Pancreas (tissue), 10 donors: ENCODE measurements around the gene MSX1. TPM values are rescaled to one million over a fixed set of nuclear protein-coding genes. Genes with fewer than 3 reads are reported as not detected.

ENCODE experiments used
- ATAC-seq, 4 donors: fragments of 200-7000 bp; cut with Tn5 transposase; one replicate each; pipeline versions ENCODE4 v1.8.0 to v1.9.1; 2020; ENCODE audit warnings: mild to moderate bottlenecking in 4 of 4, moderate library complexity in 4 of 4
- DNase-seq, 6 donors: peaks; one replicate each; pipeline ENCODE4 v3.0.0-alpha.2; 2020
- FAIRE-seq: peaks from 2 replicates; lab custom pipeline; 2012; peaks lifted over from hg19 to GRCh38; lab: Jason Lieb, UNC
- H3K27ac ChIP-seq, 4 donors: fragments of 200-600 bp; sonication (generic); 1 replicate in 3 of 4; 2 replicates in 1 of 4; pipeline versions ENCODE4 v1.5.0 to v1.8.0; 2020
- H3K27me3 ChIP-seq, 4 donors: fragments of 200-600 bp; one replicate each; pipeline ENCODE4 v1.8.0; 2021
- H3K36me3 ChIP-seq, 3 donors: fragments of 200-600 bp; sonication (generic) in 1 of 3; one replicate each; pipeline versions ENCODE4 v1.5.0 to v1.8.0; 2020 to 2021
- H3K4me1 ChIP-seq, 3 donors: fragments of 200-600 bp; one replicate each; pipeline ENCODE4 v1.8.0; 2021
- H3K4me3 ChIP-seq, 4 donors: fragments of 200-600 bp; sonication (generic) in 2 of 4; one replicate each; pipeline versions ENCODE4 v1.5.0 to v1.8.0; 2020 to 2021
- H3K9me3 ChIP-seq, 4 donors: fragments of 200-600 bp; one replicate each; pipeline ENCODE4 v1.8.0; 2021
- WGBS, 2 donors: extraction: QIAGEN DNeasy Blood & Tissue Kit; methylation state at CpG; one replicate each; pipeline ENCODE4 v1.1.7; 2013; 5-methylcytosine and 5-hydroxymethylcytosine counted together
- intact Hi-C, 3 donors: fragments of 100-400 bp; cut with DNase I; formaldehyde crosslinking; loops; one replicate each; pipeline versions ENCODE4 v1.11.1 to v1.14.2; 2022
- polyA plus RNA-seq, 2 donors: library from polyadenylated mRNA; stranded (reverse); fragments of 200-250 nt; gene quantifications; one replicate each; pipeline ENCODE4 v1.2.3, GENCODE V29; 2013
- total RNA-seq, 6 donors: library from RNA; stranded (reverse); fragmentation: NEBNext Ultra II Directional in 4 of 6; extraction: Animal tissue kit (Norgen Biotek cat#: 25700) in 4 of 6; gene quantifications; one replicate each; pipeline versions ENCODE4 v1.2.1 to v1.2.4, GENCODE V29; 2021 to 2023
- TF ChIP-seq, protein P1 (sequence below), 4 donors: fragments of 200-600 bp; sonication (generic) in 3 of 4; IDR thresholded peaks; one replicate each; pipeline versions ENCODE4 v1.5.0 to v1.8.0; 2021; ENCODE audit warnings: antibody characterized with exemption in 4 of 4
- donor health status: healthy with polysubstance abuse.
- donor health status: DM: no; HTN: no; CAD: no; lungs with moderate emphysema.
- donor health status: DM: no; HTN: no; CAD: no.
- donor health status: control.
- donor health status: control.
- donor health status: Bipolar disorder and iron deficiency.
- donor health status: DM: yes; HTN: yes; CAD: no.
- donor health status: DM: no; HTN: no; CAD: no.
- donor health status: DM: no; HTN: no; CAD: no.
- donor health status: DM: yes; HTN: yes; CAD: no.

Gene MSX1
- total and polyA plus RNA-seq, 8 donors = 0.51 to 2.7 (median 1.3) TPM

DNA sequence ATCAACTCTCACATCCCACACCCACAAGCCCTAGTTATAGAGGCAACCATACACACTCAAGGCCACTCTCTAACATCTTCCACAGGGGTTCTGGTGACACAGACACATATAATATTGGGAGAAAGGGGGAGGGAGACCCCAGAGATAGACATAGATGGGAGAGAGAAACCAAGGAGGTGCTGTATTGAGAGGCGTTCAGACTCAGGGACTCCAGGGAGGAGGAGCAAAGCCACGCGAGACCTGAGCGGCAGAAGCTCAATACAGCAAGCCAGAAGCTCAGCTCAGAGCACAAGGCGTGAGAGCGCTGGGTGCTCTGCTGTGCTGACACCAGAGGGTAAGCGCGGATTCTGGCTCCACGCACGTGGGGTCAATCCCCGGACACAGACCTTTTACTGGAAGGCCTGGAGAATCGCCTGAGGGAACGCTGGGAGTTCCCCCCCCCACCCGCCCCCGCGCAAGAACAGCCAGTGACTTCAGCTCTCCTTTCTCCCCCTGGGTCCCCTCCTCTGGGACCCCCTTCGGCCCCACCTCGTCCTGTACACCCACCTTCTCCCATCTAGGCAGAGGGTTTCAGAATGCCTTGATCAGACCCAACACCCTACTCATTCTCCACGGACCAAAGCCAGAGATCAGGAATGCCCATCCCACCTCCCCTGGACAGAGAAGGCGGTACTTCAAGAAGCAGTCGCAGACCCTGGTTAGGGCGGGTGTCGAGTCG is 8.7 kb downstream of the MSX1 start:
- Histone ChIP-seq H3K27me3 (peaks cover 0 to 72% (median 7%) of the 10 kb centered on the region in 4 donors), H3K27ac (no peak overlapping the region), H3K4me1 (peaks cover 0 to 6% (median 0%) of the 10 kb centered on the region in 3 donors), H3K9me3 (no peaks in the 10 kb centered on the region), H3K36me3 (no peaks in the 10 kb centered on the region), H3K4me3 (no peak overlapping the region)
- TF ChIP-seq, protein P1, sequence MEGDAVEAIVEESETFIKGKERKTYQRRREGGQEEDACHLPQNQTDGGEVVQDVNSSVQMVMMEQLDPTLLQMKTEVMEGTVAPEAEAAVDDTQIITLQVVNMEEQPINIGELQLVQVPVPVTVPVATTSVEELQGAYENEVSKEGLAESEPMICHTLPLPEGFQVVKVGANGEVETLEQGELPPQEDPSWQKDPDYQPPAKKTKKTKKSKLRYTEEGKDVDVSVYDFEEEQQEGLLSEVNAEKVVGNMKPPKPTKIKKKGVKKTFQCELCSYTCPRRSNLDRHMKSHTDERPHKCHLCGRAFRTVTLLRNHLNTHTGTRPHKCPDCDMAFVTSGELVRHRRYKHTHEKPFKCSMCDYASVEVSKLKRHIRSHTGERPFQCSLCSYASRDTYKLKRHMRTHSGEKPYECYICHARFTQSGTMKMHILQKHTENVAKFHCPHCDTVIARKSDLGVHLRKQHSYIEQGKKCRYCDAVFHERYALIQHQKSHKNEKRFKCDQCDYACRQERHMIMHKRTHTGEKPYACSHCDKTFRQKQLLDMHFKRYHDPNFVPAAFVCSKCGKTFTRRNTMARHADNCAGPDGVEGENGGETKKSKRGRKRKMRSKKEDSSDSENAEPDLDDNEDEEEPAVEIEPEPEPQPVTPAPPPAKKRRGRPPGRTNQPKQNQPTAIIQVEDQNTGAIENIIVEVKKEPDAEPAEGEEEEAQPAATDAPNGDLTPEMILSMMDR (IDR thresholded peaks at IDR 0.05) = no peak
- FAIRE-seq (no peak), ATAC-seq (no peak), DNase-seq (no peak)
- intact Hi-C loops = no loop called here
- WGBS, 2 donors = 5 to 9% methylated on average over 22 to 24 of the region's 24 CpGs

DNA sequence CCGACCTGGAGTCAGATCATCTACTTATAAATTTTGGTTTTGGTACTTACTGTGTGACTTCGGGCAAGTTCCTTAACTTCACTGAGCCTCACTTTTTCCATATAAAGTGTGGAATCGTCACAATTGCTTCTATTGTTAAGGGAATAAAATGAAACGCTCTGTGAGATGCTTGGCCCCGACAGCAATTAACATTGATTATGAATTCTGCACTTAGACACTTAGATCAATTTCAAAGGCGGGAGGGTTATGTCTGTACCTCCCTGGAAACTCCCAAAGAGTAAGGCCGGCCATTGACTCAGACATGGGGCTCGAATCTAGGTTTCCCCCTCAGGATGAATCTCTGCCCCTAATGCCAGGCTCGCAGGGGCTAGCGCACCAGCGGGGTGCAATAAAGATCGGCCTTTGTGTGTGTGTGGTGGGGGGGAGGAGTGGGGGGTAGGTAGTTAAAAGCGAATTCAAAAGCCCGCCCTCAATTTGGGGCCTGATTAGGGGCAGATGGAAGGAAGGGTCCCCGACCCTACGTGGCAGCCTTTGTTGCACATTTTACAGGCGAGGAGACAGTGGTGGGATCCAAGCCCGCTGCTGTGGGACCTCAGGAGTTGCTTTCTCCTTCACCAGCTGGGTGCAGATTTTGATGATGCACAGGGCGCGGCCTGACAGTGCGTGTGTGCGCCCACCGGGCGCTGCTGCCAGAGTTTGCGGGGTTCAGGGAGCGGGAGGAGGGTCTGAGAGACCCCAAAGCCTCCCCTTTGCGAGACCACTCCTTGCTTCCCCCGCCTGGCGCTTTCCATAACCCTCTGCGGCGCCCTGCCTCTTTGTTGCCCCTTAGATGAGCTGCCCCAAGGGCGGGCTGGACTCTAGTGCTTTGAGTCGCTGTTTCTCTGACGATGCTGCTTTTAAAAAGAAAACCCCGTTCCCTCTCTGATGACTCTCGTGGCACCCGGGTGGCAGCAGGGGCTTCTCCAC is 9.6 kb downstream of the MSX1 start:
- DNase-seq = no peak
- FAIRE-seq = no peak
- Histone ChIP-seq H3K9me3 (no peaks in the 10 kb centered on the region), H3K36me3 (no peaks in the 10 kb centered on the region), H3K27ac (no peak overlapping the region), H3K4me1 (peaks cover 0 to 6% (median 0%) of the 10 kb centered on the region in 3 donors), H3K4me3 (no peak overlapping the region), H3K27me3 (peaks cover 0 to 68% (median 7%) of the 10 kb centered on the region in 4 donors)
- TF ChIP-seq, protein P1 (IDR thresholded peaks at IDR 0.05) = no peak
- no peak for ATAC-seq
- 5 to 10% methylated on average over 37 of the region's 37 CpGs for WGBS, 2 donors
- intact Hi-C loops = no loop called here

DNA sequence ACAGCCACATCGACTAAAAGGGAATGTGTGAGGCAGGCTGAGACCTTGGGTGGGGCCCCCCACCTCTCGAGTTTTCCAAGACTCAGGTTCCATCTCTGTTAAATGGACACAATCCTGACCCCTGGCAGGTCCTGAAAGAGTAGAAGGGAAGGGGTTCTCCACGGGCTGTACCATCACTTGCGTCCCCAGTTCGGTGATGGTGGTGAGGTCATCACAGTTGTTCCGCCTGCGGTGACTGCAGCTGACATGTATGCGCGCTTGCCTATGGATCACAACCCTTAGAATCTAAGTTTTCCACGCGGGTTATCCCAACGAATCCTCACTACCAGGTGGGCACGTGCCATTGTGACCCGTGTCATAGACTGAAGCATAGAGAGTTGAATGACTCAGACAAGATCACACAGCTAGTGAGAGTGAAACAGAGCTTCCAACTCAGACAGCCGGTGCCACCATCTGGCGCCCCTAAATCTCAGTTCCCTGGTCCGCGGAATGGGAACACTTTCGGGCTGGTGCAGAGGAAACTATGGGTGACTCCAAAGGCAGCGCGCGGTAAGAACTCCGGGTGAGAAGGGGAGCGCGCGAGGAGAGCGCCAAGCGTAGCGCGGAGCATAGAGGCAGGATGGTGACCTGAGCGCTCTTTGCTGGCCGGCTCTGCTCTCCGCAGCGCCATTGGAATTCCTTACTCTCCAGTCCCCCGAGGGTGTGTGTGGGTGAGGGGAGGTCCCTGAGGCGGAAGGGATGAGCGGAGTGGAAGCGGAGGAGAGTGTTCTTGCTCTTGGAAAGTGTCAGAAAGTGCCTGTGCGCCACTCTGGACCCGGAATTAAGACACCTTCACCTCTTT is 10.5 kb downstream of the MSX1 start:
- Histone ChIP-seq H3K27me3 (peaks cover 0 to 59% (median 7%) of the 10 kb centered on the region in 4 donors), H3K4me1 (peaks cover 0 to 6% (median 0%) of the 10 kb centered on the region in 3 donors), H3K27ac (no peak overlapping the region), H3K4me3 (no peak overlapping the region), H3K9me3 (no peaks in the 10 kb centered on the region), H3K36me3 (no peaks in the 10 kb centered on the region)
- TF ChIP-seq, protein P1 (IDR thresholded peaks at IDR 0.05) = no peak
- intact Hi-C loops = no loop called here
- WGBS, 2 donors = 3% methylated on average over 40 of the region's 40 CpGs
- DNase-seq (no peak), ATAC-seq (no peak), FAIRE-seq (no peak)

DNA sequence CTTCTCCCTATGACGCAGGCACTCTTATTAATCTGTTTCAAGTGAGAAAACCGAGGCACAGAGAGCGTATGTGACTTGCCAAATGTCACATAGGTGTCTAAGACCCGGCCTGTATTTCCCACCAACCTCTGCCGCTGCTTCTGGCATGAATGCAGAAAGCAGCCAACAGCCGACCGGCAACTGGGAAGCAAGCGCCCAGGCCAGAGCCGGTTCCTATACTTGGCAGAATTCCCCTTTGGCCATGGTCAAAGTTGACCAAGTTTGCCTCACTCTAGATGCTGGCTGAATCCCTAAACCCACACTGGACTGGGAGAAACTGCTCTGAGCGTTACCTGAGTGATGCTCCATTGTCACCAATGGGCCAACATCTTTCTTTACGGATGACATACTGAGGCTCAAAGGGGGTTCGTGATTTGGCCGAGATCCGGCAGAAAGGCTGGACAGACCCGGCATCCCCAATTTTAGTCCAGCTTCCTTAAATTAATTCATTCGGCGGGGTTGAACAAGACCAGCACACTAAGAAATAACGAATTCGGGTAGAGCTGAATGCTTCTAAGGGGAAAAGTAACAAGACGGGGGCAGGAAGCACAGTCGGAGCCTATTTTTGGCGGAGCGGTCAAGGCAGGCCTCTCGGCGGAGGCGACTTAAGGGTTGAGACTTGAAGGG is 11.2 kb downstream of the MSX1 start:
- H3K9me3 ChIP-seq = no peaks in the 10 kb centered on the region
- H3K4me3 ChIP-seq = no peak overlapping the region
- DNase-seq (no peak), ATAC-seq (no peak), FAIRE-seq (no peak)
- intact Hi-C loops = no loop called here
- H3K4me1 ChIP-seq = peaks cover 0 to 6% (median 0%) of the 10 kb centered on the region in 3 donors
- TF ChIP-seq, protein P1 (IDR thresholded peaks at IDR 0.05) = no peak
- no peak overlapping the region for H3K27ac ChIP-seq
- H3K36me3 ChIP-seq = no peaks in the 10 kb centered on the region
- peaks cover 0 to 59% (median 7%) of the 10 kb centered on the region in 4 donors for H3K27me3 ChIP-seq
- 5 to 8% methylated on average over 26 of the region's 26 CpGs for WGBS, 2 donors
